Measurements from ENCODE around the gene FNDC3A. TPM values are rescaled to one million over a fixed set of nuclear protein-coding genes. Genes with fewer than 3 reads are reported as not detected.

The FNDC3A gene
- total and polyA plus RNA-seq, 9 of the 15 experiments (the other 6 are each of a cell fraction or from before 2014, with no cell fraction given), result 4.1 to 22.0 (median 13.5) TPM

GRCh38 chr13:48954081-48954480 is 21.6 kb upstream of the FNDC3A start:
- Histone ChIP-seq H3K4me2 (ENCODE audit: insufficient read depth, low read length) (no peak overlapping the region), H3K9me1 (ENCODE audit: control insufficient read depth, insufficient read depth, low read length) (no peaks in the 10 kb centered on the region), H3K36me3 (ENCODE audit: control insufficient read depth, insufficient read depth, low read length) (no peaks in the 10 kb centered on the region), H3K9ac (ENCODE audit: insufficient read depth in 1 of 2, low read depth in 2 of 2, low read length in 2 of 2) (no peak overlapping the region), H3K4me3 (no peak overlapping the region), H3K4me1 (replicated peaks in 1 of 2; ENCODE audit: control insufficient read depth in 2 of 2, insufficient read depth in 2 of 2, low read length in 2 of 2) (no peaks in the 10 kb centered on the region), H3K27ac (ENCODE audit: extremely low read depth, low read depth, low read length) (no peak overlapping the region), H4K20me1 (replicated peaks; ENCODE audit: control insufficient read depth, insufficient read depth, low read length) (no peaks in the 10 kb centered on the region), H3K79me2 (ENCODE audit: control insufficient read depth, insufficient read depth, low read length) (no peaks in the 10 kb centered on the region), H2AFZ (ENCODE audit: low read depth, low read length) (peak overlapping the region; percentile 63; the same call in 1 of the 2 replicates), H3K9me3 (replicated peaks; ENCODE audit: control insufficient read depth, insufficient read depth, low read depth, low read length) (no peaks in the 10 kb centered on the region), H3K27me3 (ENCODE audit: control insufficient read depth in 2 of 2, insufficient read depth in 2 of 2, low read length in 2 of 2) (no peaks in the 10 kb centered on the region)
- POLR2A ChIA-PET, result no interaction called here
- peak; percentile 10; the same call in 1 of the 2 replicates for TF ChIP-seq ATF3 (IDR thresholded peaks at IDR 0.05)
- TF ChIP-seq ATF3 (CRISPR knock-in tag; conservative IDR thresholded peaks at IDR 0.05), result no peak
- TF ChIP-seq ADNP (tag; IDR thresholded peaks at IDR 0.05), result no peak
- no peak for TF ChIP-seq PPARD (CRISPR knock-in tag; IDR thresholded peaks at IDR 0.05)
- no peak for TF ChIP-seq MNT (conservative IDR thresholded peaks at IDR 0.05)
- BruUV-seq (replicated peaks), result no TSS peak
- FAIRE-seq (no peak), ATAC-seq (no peak), DNase-seq (ENCODE audit: extremely low read depth in 1 of 4, low spot score in 3 of 4) (peak in 1 of 4 experiments; percentile 3)
- CTCF ChIA-PET (ENCODE audit: low intra/inter-chr PET ratio), result no interaction called here
- intact Hi-C loops (cut with micrococcal nuclease), result no loop called here
- in situ Hi-C loops (cut with MboI), result no loop called here
- WGBS (ENCODE audit: insufficient coverage, low coverage, missing lambda C conversion rate), result 6% methylated on average over 3 of the region's 6 CpGs
